HG03095 (cell line): ENCODE results near the gene THEMIS.
"Not testable (repeated sequence)": the region's sequence is repeated elsewhere in the genome, so short reads cannot be mapped to it uniquely, and the experiment has no call there.

Experiments used
- ATAC-seq: cut with Tn5 transposase; IDR thresholded peaks from one replicate; pipeline ENCODE4 v1.9.1; 2021; ENCODE audit warnings: moderate library complexity; ENCODE audit not compliant: unreplicated experiment

THEMIS gene

GRCh38 chr6:127900935-127901334, at the start of gene THEMIS:
THEMIS (minus strand) TSS chr6:127901058; CDS start chr6:127900932, 126 bp downstream.
- no peak for ATAC-seq

DNA sequence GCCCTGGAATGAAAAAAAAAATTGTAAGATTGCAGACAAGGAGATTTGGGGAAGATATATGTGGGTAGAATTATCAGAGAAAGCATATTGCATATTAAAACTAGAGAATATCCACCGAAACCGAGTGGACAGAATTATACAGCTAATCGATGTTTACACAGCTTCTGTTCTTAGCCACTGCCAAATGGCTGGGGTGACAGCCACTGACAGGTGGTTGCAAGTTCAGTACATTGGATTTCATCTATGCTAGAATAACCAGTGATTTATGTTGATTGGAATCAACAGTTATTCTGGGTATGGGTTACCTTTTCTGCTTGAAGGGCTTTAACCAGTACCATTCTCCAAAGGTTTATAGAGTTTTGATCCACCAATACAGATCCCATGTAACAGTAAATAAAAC, 48.4 kb upstream of the THEMIS start:
- no peak for ATAC-seq

DNA sequence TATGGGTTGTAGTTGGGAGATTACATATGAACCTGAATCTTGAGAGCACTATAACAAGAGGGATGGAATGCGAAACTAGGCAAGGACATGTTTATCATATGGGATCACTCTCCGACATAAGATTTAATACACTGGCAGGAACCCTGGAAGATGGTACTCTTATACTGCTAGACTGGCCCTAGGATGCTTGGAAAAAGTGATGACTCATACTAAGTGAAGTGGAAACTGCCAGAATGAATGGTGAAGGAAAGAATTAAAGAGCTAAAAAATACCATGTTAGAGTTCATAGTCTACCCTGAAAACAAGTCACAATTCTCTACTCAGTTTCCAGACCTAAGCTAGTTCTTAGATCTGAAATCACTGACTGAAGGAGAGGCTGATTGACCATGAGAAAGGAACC, 45.5 kb upstream of the THEMIS start:
- no peak for ATAC-seq

DNA sequence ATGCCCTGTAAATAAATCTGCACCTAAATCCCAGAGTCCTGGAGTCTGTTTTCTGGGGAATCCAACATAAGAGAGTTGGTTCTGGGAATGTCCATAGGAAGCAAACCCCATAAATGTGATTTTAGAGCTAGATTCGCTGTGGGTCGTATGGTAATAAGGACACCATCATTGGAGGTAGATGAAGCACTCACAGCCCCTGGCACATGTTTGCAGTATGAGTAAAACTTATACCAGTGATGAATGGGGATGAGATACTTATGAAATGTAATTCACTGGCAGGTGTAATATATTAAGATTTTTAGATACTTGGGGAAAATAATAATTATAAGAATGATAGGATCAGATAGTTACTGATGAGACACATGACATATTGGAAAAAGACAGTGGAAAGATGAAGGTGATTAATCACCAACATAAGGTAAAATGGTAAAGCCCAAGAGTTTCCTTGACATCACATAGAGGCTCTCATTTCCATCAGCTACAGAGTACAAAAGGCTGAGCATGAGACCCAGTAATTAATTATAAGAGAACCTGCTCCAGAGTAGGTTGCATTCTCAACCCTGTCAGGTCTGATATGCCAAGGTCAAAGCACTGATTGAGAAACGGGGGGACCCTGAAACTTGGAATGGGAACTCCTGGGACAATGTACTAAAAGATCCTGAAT, 44.7 kb upstream of the THEMIS start:
- no peak for ATAC-seq

GRCh38 chr6:127941228-127941627, 40.4 kb upstream of the THEMIS start:
- no peak for ATAC-seq

DNA sequence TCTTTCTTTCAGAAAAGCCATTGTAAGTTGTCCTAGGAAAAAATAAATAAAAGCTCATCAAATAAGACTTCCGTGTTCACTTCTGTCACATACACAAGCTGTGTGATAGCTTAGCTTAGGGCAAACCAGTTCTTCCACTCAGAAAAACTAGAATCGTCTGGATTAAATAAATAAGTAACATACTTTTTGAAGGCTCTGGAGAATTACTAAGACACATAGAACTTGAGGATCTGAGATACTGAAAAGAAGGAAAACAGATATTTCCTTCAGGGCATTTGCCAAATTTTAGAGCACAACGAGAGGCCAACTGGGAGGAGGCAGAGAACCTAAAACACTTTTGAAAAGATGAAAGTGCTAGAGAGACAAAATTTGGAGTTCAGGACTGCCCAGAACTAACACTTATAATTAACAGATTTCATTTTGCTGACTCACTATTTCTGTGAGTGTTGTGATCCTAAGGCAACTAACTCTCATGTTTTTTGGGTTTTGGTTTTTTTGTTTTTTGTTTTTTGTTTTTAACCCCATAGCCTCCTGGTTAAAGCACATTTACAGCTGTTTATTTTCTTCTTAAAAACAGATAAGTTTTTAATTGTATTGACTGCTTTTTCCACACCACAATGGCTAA, 38.7 kb upstream of the THEMIS start:
- ATAC-seq = no peak

GRCh38 chr6:127938701-127939100, 37.8 kb upstream of the THEMIS start:
- no peak for ATAC-seq

GRCh38 chr6:127937747-127938146, 36.9 kb upstream of the THEMIS start:
- ATAC-seq = no peak

DNA sequence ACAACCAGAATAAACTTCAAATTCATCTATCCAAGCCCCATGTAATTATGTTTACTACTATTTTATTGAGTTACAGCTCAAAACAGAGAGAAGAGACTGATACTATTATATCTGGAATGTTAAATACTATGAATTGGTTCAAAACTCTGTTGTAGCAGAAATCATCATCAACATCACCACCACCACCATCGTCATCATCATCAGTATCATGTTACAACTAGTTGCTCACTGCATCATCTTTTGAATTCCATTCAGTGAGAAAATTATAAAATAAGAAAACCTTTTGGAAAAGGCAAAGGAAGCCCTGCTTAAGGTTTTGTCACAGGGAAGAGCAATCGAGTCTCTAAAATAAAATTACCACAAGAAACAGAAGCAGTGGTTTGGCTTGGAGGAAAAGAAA, 36.2 kb upstream of the THEMIS start:
- ATAC-seq = no peak

DNA sequence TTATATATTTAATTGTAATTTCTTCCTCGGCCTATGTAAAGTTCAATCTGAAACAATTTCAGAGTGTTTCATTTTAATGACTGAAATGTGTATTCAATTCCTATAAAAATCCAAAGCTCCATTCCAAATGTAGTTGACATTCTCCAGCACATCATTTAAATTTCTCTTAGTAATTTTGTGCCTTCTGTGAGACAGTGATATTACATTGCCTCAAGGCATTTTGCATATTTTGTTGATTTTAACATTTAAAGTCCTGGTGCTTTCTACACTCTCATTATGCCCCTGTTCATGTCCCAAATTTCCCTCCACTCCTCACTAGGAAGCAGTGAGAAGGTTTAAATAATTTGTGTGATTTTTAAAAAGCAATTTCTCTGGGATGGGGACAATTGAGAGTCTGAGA, 34.1 kb upstream of the THEMIS start:
- no peak for ATAC-seq

DNA sequence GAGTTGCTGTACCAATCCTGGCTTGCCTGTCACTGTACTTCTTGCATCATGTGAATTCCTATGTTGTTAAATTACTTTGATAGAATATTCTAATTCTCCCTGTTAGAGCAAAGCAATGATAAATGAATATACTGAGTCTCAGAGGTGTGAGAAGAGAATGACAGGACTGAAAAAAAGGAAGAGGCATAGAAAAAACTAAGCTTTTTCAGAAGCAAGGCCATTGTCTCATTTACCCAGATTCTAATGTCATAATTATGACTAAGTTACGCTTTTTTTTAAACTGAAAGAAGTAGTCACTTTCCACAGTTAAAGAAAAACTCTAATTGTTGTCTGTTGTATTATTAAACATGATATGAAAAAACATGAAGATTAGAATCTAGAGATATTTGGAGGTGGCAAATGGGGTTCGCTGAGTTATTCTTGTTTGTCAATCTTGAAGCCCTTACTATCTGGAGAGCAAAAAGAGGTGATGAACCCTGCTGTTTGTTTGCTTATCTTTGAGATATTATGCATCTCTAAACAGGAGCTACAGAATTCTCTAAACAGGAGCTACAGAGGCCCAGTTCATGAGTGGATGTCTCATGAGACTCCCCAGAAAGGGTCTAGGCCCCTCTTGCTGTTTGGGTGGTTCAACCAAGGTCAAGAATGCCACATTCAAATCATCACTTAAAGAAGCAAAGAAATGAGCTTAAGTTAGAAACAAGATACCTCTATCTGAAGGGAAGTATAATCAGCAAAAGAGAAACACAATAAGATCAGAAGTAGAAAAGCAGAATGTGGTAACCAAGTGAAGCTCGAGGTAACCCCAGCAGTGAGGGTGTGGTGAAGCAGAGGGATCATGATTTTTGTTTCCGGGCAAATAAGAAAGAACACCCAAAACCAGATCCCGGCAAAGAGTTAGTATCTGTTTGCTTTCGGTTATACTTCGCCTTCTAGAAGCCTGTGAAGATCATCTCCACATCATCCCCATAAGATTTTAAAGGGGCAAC, 33.3 kb upstream of the THEMIS start:
- no peak for ATAC-seq

- no peak for ATAC-seq
Observed at GRCh38 chr6:127933137-127933536, 32.3 kb upstream of the THEMIS start.

DNA sequence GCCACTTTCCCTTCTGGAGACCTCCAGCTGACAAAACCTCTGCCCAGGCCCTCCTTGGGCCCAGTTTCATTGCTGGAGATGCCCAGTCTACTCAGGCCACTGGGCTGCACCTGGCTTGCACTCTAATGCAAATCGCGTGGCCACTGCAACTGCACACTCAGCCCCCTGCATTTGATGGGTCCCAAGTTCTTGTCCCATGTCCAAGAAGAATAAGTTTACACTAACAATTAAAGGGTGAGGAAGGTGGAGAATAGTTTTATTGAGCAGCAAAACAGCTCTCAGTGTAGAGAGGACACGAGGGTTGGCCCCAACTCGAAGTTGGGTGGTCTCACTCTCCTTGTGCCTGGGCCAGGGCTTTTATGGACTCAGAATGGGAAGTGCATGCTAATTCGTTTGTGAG, 31.9 kb upstream of the THEMIS start:
- ATAC-seq = no peak

GRCh38 chr6:127926441-127926840, 25.6 kb upstream of the THEMIS start:
- ATAC-seq = not testable (repeated sequence)

DNA sequence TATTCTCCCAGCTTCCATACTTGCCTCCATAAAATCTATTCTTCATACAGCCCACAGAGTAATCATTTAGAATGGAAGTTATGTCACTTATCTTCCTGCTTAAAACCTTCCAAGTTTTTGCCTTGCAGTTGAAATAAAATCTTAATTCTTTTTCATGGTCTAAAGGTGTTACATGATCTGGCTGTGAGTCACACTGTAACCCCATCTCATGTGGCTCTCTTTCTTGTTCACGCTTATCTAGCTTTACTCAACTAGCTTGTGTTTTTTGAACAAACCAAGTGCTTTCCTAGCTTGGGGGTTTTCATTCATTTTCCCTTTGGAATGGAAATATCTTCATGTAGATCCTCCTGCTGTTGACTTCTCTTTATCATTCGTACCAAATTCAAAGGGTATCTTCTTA, 23.6 kb upstream of the THEMIS start:
- ATAC-seq = no peak

DNA sequence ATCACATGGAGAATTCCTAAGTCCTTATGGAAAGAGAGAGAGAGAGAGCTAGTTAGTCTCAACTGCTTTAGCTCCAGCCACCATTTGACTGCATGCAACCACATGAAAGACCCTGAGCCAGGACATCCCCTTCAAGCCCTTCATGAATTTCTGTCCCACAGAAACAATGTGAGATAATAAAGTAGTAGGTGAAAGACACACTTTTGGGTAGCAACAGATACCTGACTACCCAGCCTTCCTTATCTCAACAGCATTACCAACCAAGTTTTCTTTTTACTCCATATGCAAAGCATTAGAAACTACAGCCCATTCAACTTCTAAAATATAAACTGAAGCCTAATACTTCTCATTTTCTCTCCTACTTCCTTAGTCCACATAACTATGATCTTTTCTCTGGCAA, 23.2 kb upstream of the THEMIS start:
- no peak for ATAC-seq

GRCh38 chr6:127923135-127923534, 22.3 kb upstream of the THEMIS start:
- ATAC-seq = no peak

- no peak for ATAC-seq
Observed at GRCh38 chr6:127921982-127922381, 21.1 kb upstream of the THEMIS start.

GRCh38 chr6:127920804-127921203, 19.9 kb upstream of the THEMIS start:
- ATAC-seq = no peak

- ATAC-seq = no peak
Observed at GRCh38 chr6:127918506-127919427, 17.9 kb upstream of the THEMIS start.

DNA sequence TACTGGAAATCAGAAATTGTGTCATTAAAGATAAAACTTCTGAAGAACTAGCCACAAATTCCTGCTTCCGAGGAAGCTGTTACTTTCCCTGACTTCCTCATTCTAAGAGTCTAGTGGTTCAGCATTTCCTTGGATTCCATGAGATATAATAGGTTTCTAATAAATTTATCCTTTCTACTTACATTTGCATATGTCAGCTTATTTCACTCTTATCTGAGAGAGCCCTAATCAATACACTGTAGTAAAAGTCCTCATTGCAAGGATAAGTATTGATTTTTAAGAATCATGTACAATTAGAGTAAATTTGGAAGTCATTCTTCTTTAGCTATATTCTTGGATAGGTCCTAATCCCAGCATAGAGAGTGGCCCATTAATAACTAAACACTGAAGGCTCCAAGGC, 16.9 kb upstream of the THEMIS start:
- ATAC-seq = no peak
